GM18511 (cell line): ENCODE results near the gene UBXN1.
"Not testable (repeated sequence)": the region's sequence is repeated elsewhere in the genome, so short reads cannot be mapped to it uniquely, and the experiment has no call there.

Experiments
- ATAC-seq: cut with Tn5 transposase; IDR thresholded peaks from one replicate; pipeline ENCODE4 v1.9.1; 2021; ENCODE audit warnings: mild to moderate bottlenecking, moderate library complexity; ENCODE audit not compliant: unreplicated experiment

Gene UBXN1

GRCh38 chr11:62673196-62673525 lies 5.7 kb downstream of the UBXN1 start:
- ATAC-seq, result no peak

DNA sequence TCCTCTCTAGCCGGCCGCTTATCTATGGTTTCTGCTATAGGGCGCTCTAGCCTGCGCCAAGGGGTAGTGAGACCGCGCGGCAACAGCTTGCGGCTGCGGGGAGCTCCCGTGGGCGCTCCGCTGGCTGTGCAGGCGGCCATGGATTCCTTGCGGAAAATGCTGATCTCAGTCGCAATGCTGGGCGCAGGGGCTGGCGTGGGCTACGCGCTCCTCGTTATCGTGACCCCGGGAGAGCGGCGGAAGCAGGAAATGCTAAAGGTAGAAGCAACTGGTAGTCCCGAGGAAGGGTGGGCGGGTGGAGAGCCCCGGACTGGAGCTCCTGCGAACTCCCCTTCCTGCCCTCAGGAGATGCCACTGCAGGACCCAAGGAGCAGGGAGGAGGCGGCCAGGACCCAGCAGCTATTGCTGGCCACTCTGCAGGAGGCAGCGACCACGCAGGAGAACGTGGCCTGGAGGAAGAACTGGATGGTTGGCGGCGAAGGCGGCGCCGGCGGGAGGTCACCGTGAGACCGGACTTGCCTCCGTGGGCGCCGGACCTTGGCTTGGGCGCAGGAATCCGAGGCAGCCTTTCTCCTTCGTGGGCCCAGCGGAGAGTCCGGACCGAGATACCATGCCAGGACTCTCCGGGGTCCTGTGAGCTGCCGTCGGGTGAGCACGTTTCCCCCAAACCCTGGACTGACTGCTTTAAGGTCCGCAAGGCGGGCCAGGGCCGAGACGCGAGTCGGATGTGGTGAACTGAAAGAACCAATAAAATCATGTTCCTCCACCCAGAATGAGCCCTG lies 7.1 kb downstream of the UBXN1 start, which contains the start of the genes LBHD1 and UQCC3:
LBHD1 (minus strand) TSS at position 660 of the 782 bp plus-strand sequence. CDS start 2,236 bp downstream, outside the sequence.
UQCC3 (plus strand) TSS at position 66 of the 782 bp plus-strand sequence; CDS start at position 139, 73 bp downstream.
- peak; percentile 68 for ATAC-seq

DNA sequence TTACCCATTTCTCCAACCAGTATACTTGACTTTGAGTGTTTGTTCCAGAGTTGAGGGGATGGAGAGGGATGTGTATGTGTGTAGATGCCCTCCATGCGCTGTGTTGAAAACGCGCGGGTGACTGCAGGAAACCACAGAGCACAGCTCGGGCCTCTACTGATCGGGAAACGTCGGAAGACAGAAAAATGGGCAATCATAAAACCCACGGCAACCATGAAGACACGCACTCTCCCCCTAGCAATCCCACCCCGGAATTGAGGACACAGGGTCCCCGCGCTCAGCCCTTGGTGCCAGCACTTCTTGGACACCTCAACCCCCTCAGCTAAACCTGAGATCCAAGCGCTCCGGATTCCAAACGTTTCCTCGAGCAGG lies 7.7 kb downstream of the UBXN1 start:
- peak; percentile 17 for ATAC-seq

- no peak for ATAC-seq
Measured at GRCh38 chr11:62669420-62670161, 9.3 kb downstream of the UBXN1 start.

- ATAC-seq, result no peak
Measured at GRCh38 chr11:62667460-62667859, 11.4 kb downstream of the UBXN1 start.

DNA sequence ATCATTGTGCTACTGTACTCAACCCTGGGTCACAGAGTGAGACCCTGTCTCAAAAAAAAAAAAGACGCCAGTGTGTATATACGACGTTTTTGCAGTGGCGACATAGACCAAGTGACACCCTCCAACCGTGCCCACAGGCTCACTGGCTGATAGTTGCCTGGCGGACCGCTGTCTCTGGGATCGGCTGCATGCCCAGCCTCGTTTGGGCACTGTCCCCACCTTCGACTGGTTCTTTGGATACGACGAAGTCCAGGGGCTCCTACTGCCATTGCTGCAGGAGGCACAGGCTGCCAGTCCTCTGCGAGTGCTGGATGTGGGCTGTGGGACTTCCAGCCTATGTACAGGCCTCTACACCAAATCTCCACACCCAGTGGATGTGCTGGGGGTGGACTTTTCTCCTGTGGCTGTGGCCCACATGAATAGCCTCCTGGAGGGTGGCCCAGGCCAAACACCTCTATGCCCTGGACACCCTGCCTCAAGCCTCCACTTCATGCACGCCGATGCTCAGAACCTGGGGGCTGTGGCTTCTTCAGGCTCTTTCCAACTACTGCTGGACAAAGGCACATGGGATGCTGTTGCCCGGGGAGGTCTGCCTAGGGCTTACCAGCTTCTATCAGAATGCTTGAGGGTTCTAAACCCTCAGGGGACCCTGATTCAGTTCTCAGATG lies 12.5 kb downstream of the UBXN1 start:
- no peak for ATAC-seq

DNA sequence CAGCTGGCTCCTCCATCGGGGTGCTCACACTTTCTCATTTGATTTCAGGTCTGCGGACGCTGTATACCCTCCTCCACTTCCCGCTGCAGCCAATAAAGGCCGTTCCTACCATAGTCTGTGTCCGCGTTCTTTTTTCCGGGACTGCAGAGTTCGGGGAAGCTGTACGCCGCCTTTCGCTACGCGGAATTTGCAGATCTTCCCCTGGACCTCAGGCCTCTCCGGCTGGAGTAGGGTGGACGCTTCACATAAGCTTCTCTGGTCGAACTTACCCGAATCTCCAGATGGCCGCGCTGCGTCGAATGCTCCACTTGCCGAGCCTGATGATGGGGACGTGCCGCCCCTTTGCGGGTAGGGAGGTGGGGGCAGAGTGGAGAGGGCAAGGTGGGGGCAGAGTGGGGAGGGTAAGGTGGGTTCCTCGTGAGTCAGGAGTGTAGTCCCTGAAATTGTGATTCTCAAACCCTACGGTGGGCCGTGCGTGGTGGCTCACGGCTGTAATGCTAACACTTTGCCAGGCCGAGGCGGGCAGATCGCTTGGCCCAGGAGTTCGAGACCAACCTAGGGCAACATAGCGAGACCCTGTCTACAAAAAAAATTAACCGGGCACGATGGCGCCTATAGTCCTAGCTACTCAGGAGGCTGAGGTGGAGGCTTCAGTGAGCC lies 13.1 kb downstream of the UBXN1 start:
- peak; percentile 23 for ATAC-seq

- ATAC-seq, result peak; percentile 90
Measured at GRCh38 chr11:62665075-62665598, 13.7 kb downstream of the UBXN1 start, which contains the start of the genes C11orf98 and CSKMT. C11orf98 (minus strand) TSS chr11:62665210; CDS start chr11:62665169, 41 bp downstream. CSKMT (plus strand) TSS chr11:62665312; CDS start chr11:62665880, 568 bp downstream.

- ATAC-seq, result peak; percentile 40
Measured at GRCh38 chr11:62664405-62665074, 14.3 kb downstream of the UBXN1 start.

DNA sequence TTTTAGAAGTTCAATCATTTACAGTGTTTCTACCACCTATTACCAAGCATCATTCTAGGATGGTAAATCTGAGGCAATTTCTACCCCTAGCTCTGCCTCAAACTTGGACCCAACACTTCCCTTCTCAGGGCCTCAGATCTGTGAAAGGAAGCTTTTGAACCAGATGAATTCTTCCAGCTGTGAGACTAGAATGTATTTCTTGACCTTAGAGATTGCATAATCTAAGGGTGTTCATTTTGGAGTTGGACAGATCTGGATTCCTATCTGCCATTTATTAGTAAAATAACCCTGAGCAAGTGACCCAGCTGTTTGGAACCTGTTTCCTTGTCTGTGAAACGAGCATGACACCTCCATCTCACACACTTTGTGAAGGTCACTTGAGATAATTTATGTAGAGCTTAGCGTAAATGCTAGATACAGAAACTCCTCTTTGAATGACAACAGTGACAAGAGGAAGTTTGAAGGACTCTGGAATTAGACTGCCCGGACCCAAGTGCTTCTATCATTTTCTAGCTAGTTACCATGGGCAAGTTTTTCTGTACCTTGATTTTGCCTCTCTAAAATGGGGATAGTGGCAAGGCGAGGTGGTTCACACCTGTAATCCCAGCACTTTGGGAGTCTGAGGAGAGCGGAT lies 22.0 kb downstream of the UBXN1 start:
- no peak for ATAC-seq

- ATAC-seq, result no peak
Measured at GRCh38 chr11:62654297-62654696, 24.6 kb downstream of the UBXN1 start.

- no peak for ATAC-seq
Measured at GRCh38 chr11:62652161-62653006, 26.5 kb downstream of the UBXN1 start.

DNA sequence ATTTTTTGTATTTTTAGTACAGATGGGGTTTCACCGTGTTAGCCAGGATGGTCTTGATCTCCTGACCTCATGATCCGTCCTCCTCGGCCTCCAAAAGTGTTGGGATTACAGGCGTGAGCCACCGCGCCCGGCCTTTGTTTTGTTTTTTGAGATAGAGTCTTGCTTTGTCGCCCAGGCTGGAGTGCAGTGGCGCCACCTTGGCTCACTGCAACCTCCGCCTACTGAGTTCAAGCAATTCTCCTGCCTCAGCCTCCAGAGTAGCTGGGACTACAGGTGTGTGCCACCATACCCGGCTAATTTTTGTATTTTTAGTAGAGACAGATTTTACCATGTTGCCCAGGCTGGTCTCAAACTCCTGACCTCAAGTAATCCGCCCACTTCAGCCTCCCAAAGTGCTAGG lies 28.6 kb downstream of the UBXN1 start:
- not testable (repeated sequence) for ATAC-seq

GRCh38 chr11:62649486-62649885 lies 29.4 kb downstream of the UBXN1 start:
- no peak for ATAC-seq

DNA sequence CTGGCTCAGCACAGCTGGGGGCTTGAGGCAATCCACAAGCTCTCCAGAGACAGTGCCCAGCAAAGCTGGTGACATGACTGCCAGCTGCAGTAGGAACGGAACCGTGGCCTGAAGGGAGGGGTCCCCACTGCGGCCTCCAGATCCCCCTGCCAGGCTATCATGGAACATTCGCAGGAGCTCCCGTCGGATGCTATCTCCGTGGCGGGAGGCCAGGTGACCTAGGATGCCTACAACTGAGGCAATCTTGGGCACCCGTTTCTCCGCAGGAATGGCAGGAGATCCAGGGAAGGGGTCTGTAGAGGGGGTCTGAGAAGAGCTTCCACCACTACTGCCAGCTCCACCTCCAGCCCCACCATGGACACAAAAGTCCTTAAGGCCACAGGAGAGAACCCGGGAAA lies 29.9 kb downstream of the UBXN1 start:
- no peak for ATAC-seq

- no peak for ATAC-seq
Measured at GRCh38 chr11:62648185-62648966, 30.5 kb downstream of the UBXN1 start.

DNA sequence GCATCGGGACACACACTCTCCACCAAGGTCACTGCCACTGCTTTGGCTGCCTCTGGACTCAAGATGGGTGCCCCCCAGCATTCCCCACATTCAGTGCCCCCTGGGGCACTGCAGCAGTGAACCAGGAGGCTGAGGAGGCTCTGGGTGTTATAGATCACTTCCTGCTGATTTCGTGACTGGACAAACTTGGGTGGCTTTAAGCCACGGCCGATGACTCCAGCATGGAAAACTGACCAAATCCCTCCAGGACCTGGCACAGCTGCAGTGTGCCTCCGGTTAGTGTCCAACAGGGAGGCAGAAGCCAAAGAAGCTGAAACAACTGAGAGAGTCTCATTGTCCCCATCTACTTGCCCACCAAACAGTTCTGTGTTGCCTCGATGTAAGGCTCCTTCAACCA lies 31.3 kb downstream of the UBXN1 start:
- no peak for ATAC-seq
